Measurements from ENCODE around the gene ZBTB32.
A peak's percentile ranks its signal among the peaks of the same experiment; 100 is the strongest.

The ZBTB32 gene

GRCh38 chr19:35744430-35745327 is 40.3 kb downstream of the ZBTB32 start:
- DNase-seq: peak; percentile 94
- Mint-ChIP-seq H3K9me3 (no peaks in the 10 kb centered on the region), H3K27ac (peak overlapping the region; percentile 99), H3K36me3 (ENCODE audit: low read depth) (peaks cover 24% of the 10 kb centered on the region), H3K4me1 (peaks cover 66% of the 10 kb centered on the region), H3K27me3 (no peaks in the 10 kb centered on the region), H3K4me3 (peak overlapping the region; percentile 97)
- peak; percentile 42 for ATAC-seq

GRCh38 chr19:35745328-35746086 is 41.1 kb downstream of the ZBTB32 start, which contains the start of the genes PSENEN and U2AF1L4:
Gene PSENEN, plus strand, starts transcription at chr19:35745651. Its CDS starts 280 bp downstream, at chr19:35745931.
Gene U2AF1L4, minus strand, starts transcription at chr19:35745418. Its CDS starts 27 bp downstream, at chr19:35745391.
- no peaks in the 10 kb centered on the region for H3K27me3 Mint-ChIP-seq
- peak within 1 kb of the TSS; percentile 97 for H3K4me3 Mint-ChIP-seq
- no peaks in the 10 kb centered on the region for H3K9me3 Mint-ChIP-seq
- peaks cover 63% of the 10 kb centered on the region for H3K4me1 Mint-ChIP-seq
- peaks cover 24% of the 10 kb centered on the region for H3K36me3 Mint-ChIP-seq (ENCODE audit: low read depth)
- peak; percentile 58 for ATAC-seq
- DNase-seq: peak; percentile 94
- peak within 1 kb of the TSS; percentile 99 for H3K27ac Mint-ChIP-seq

GRCh38 chr19:35746087-35746462 is 41.7 kb downstream of the ZBTB32 start:
- H3K36me3 Mint-ChIP-seq (ENCODE audit: low read depth): peaks cover 20% of the 10 kb centered on the region
- H3K27ac Mint-ChIP-seq: peak overlapping the region; percentile 99
- no peaks in the 10 kb centered on the region for H3K27me3 Mint-ChIP-seq
- no peaks in the 10 kb centered on the region for H3K9me3 Mint-ChIP-seq
- peak overlapping the region; percentile 97 for H3K4me3 Mint-ChIP-seq
- ATAC-seq (no peak), DNase-seq (no peak)
- H3K4me1 Mint-ChIP-seq: peaks cover 60% of the 10 kb centered on the region

GRCh38 chr19:35746531-35746930 is 42.2 kb downstream of the ZBTB32 start:
- peaks cover 20% of the 10 kb centered on the region for H3K36me3 Mint-ChIP-seq (ENCODE audit: low read depth)

GRCh38 chr19:35748106-35749020 is 44.0 kb downstream of the ZBTB32 start, which contains the start of gene LIN37:
Gene LIN37, plus strand, starts transcription at chr19:35748576. Its CDS starts 149 bp downstream, at chr19:35748725.
- peaks cover 11% of the 10 kb centered on the region for H3K36me3 Mint-ChIP-seq (ENCODE audit: low read depth)
- ATAC-seq (peak; percentile 79), DNase-seq (peak; percentile 97)
- peaks cover 47% of the 10 kb centered on the region for H3K4me1 Mint-ChIP-seq
- H3K4me3 Mint-ChIP-seq: peak within 1 kb of the TSS; percentile 97
- peak within 1 kb of the TSS; percentile 90 for H3K27ac Mint-ChIP-seq
- no peaks in the 10 kb centered on the region for H3K9me3 Mint-ChIP-seq
- no peaks in the 10 kb centered on the region for H3K27me3 Mint-ChIP-seq

More at GRCh38 chr19:35746531-35746930, 42.2 kb downstream of the ZBTB32 start:
- H3K9me3 Mint-ChIP-seq: no peaks in the 10 kb centered on the region
- peaks cover 60% of the 10 kb centered on the region for H3K4me1 Mint-ChIP-seq
- ATAC-seq (no peak), DNase-seq (no peak)
- H3K4me3 Mint-ChIP-seq: peak overlapping the region; percentile 97
- peak overlapping the region; percentile 99 for H3K27ac Mint-ChIP-seq
- H3K27me3 Mint-ChIP-seq: no peaks in the 10 kb centered on the region

GRCh38 chr19:35750167-35750566 is 45.8 kb downstream of the ZBTB32 start:
- H3K27ac Mint-ChIP-seq: no peak overlapping the region
- DNase-seq (no peak), ATAC-seq (no peak)
- peaks cover 2% of the 10 kb centered on the region for H3K27me3 Mint-ChIP-seq
- peaks cover 8% of the 10 kb centered on the region for H3K36me3 Mint-ChIP-seq (ENCODE audit: low read depth)
- no peaks in the 10 kb centered on the region for H3K9me3 Mint-ChIP-seq
- H3K4me1 Mint-ChIP-seq: peaks cover 39% of the 10 kb centered on the region
- peak overlapping the region; percentile 11 for H3K4me3 Mint-ChIP-seq

- Mint-ChIP-seq H3K4me1 (peaks cover 31% of the 10 kb centered on the region), H3K4me3 (no peak overlapping the region), H3K36me3 (ENCODE audit: low read depth) (peaks cover 9% of the 10 kb centered on the region), H3K27me3 (peaks cover 8% of the 10 kb centered on the region), H3K27ac (no peak overlapping the region), H3K9me3 (no peaks in the 10 kb centered on the region)
- ATAC-seq (no peak), DNase-seq (no peak)
Measured at GRCh38 chr19:35751839-35752745, 47.7 kb downstream of the ZBTB32 start.

GRCh38 chr19:35752746-35753350 is 48.5 kb downstream of the ZBTB32 start:
- no peak for DNase-seq
- peaks cover 36% of the 10 kb centered on the region for H3K4me1 Mint-ChIP-seq
- H3K36me3 Mint-ChIP-seq (ENCODE audit: low read depth): peaks cover 9% of the 10 kb centered on the region
- H3K27me3 Mint-ChIP-seq: peaks cover 10% of the 10 kb centered on the region
- H3K27ac Mint-ChIP-seq: no peak overlapping the region
- no peak for ATAC-seq
- H3K4me3 Mint-ChIP-seq: no peak overlapping the region
- no peaks in the 10 kb centered on the region for H3K9me3 Mint-ChIP-seq

GRCh38 chr19:35753634-35754369 is 49.4 kb downstream of the ZBTB32 start:
- H3K36me3 Mint-ChIP-seq (ENCODE audit: low read depth): peaks cover 10% of the 10 kb centered on the region
- H3K9me3 Mint-ChIP-seq: no peaks in the 10 kb centered on the region
- H3K27ac Mint-ChIP-seq: no peak overlapping the region
- no peak for DNase-seq
- peaks cover 33% of the 10 kb centered on the region for H3K4me1 Mint-ChIP-seq
- H3K4me3 Mint-ChIP-seq: no peak overlapping the region
- H3K27me3 Mint-ChIP-seq: peaks cover 12% of the 10 kb centered on the region
- ATAC-seq: no peak

GRCh38 chr19:35754370-35755130 is 50.2 kb downstream of the ZBTB32 start:
- H3K27me3 Mint-ChIP-seq: peaks cover 12% of the 10 kb centered on the region
- H3K4me1 Mint-ChIP-seq: peaks cover 36% of the 10 kb centered on the region
- no peak for DNase-seq
- H3K9me3 Mint-ChIP-seq: no peaks in the 10 kb centered on the region
- no peak for ATAC-seq
- peaks cover 10% of the 10 kb centered on the region for H3K36me3 Mint-ChIP-seq (ENCODE audit: low read depth)
- no peak overlapping the region for H3K27ac Mint-ChIP-seq
- no peak overlapping the region for H3K4me3 Mint-ChIP-seq

- no peak overlapping the region for H3K27ac Mint-ChIP-seq
- no peak for ATAC-seq
- H3K36me3 Mint-ChIP-seq (ENCODE audit: low read depth): peaks cover 10% of the 10 kb centered on the region
- H3K4me3 Mint-ChIP-seq: no peak overlapping the region
- peaks cover 12% of the 10 kb centered on the region for H3K27me3 Mint-ChIP-seq
- peaks cover 34% of the 10 kb centered on the region for H3K4me1 Mint-ChIP-seq
- DNase-seq: no peak
- no peaks in the 10 kb centered on the region for H3K9me3 Mint-ChIP-seq
Measured at GRCh38 chr19:35755131-35755549, 50.8 kb downstream of the ZBTB32 start.

Measured in activated naive CD8-positive, alpha-beta T cell treated with anti-CD3 and anti-CD28 coated beads, Interleukin-2, amount 50 U/mL, for 24 hours (primary cell).